GM12872 (cell line): Measurements from ENCODE around the gene SUMF1.

Experiments used
- TF ChIP-seq, protein P1 (sequence below): IDR thresholded peaks from 3 replicates; pipeline ENCODE4 v1.5.1; 2011; ENCODE audit warnings: low read depth, mild to moderate bottlenecking, low read length, moderate library complexity; ENCODE audit not compliant: insufficient read depth

Gene SUMF1

DNA sequence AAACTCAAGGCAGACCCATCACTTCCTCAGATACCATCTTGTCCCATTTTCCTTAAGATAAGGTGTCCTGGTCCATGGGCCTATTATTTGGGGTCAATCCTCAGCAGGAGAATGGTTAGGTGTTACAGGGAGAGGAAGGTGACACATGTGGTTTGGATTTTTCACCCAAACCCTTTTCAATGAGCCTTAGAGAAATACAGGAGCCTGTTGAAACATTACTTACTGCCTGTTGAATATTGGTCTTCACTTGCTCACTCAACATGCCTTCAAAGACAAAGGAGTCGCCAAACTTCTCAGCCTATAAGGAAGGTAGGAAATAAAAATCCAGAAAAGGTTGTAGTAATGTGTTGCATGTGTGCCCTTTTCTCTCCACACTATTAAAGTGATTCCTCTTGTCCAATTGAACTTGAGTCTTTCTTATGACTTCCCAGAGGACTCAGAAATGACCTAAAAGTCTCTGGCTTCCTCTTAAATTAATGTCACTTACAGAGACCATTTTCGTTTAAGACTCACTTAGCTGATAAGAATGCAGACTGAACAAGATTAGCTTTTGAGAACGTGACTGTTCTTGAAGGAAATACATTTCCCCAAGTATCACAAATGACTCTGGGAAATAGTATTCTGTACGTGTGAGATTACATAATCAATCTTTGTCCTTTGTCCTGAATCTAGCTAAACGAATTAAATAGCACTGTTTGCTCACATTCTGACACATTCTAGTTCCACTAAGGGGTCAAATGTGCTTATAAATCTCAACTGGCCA, 17.8 kb downstream of the SUMF1 start:
- TF ChIP-seq, protein P1, sequence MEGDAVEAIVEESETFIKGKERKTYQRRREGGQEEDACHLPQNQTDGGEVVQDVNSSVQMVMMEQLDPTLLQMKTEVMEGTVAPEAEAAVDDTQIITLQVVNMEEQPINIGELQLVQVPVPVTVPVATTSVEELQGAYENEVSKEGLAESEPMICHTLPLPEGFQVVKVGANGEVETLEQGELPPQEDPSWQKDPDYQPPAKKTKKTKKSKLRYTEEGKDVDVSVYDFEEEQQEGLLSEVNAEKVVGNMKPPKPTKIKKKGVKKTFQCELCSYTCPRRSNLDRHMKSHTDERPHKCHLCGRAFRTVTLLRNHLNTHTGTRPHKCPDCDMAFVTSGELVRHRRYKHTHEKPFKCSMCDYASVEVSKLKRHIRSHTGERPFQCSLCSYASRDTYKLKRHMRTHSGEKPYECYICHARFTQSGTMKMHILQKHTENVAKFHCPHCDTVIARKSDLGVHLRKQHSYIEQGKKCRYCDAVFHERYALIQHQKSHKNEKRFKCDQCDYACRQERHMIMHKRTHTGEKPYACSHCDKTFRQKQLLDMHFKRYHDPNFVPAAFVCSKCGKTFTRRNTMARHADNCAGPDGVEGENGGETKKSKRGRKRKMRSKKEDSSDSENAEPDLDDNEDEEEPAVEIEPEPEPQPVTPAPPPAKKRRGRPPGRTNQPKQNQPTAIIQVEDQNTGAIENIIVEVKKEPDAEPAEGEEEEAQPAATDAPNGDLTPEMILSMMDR = no peak

DNA sequence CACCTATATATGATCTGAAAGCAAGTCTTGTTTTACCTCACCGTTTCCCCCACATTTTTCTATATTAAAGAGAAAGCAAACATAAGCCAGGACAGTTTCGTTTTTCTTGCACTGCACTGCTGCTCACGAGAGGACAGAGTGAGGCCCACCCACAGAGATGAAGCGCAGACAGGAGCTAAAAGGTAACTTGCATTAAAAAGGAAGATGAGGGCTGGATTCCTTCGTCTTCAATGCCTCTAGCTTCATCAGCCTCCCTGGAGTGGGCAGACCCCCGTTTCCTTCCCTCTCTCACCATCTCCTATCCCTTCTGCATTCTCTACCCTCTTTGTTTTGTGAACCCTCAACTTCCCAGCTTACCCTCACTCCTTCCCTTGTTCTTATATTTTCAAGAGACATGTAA, 18.9 kb downstream of the SUMF1 start:
- TF ChIP-seq, protein P1 = no peak

DNA sequence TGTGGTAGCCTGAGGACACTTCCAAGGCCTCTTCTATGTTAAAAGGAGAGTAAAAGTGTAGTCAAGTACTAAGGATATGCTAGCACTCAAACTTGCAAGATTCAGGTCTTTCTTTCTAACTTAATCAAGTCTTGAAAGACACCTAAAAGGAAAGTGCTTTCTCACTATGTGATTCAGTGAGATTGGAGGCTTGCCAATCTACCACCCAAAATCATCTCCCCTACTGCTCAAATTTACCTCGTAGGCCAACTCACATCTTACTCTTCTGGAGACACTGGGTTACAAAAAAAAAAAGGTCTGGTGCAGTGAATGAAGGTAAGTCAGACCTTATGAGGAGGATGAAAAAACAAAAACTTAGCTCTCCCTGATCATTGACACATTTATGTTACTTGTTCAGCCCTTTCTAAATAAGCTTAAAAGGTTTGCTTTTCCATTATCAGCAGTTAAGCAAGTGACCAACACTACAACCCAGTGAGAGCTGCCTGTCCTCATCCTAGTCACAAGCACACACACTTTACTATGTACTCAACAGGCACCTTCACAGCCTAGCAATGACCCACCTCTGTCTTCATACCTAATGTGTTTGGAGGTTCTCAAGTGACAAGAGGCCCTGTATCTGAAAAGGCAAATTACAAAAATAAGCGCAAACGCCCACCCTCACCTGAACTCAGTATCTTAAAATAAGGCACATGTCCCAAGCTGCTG, 19.6 kb downstream of the SUMF1 start:
- TF ChIP-seq, protein P1 = no peak

DNA sequence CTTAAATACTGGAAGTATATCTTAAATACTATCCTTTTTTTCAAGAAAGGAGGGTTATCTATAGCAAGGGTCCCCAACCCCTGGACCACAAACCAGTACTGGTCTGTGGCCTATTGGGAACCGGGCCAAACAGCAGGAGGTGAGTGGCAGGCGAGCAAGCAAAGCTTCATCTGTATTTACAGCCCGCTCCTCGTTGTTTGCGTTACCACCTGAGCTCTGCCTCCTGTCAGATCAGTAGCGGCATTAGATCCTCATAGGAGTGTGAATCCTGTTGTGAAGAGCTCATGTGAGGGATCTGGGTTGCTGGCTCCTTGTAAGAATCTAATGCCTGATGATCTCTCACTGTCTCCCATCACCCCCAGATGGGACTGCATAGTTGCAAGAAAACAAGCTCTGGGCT, 26.1 kb downstream of the SUMF1 start:
- TF ChIP-seq, protein P1 = no peak

DNA sequence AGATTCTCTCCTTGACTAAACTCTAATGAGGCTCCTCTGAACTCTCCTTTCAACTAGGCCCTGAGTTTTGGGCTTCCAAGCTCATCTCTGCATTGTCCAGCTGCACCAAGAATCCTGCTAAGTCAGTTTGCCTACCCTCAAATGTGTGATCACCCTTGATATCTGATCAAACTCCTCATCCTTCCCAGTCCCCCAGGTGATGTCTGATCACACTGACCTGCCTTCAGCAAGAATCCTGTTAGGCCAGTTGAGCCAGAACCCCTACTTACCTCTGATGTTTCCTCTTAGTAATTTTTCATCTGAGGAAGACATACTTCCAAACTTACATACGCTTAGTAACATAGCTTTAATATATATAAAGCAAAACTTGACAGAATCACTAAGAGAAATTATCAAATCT, 28.8 kb downstream of the SUMF1 start:
- TF ChIP-seq, protein P1 = no peak

DNA sequence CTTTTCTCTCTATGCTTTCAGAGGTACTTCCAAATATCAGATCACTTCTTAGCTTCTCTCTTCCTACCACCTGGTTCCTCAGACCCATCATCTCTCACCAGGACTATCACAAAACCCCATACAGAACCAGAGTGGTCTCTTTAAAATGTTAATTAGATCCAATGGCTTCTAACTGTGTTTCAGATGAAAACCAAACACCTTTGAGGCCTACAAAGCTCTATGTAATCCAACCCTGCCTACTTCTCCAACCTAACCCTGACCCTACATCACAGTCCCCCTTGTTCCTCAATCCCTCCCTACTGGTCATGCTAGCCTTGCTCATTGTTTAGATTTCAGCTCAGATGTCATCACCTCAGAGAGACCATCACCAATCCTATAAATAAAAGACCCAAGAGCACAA, 34.8 kb downstream of the SUMF1 start:
- TF ChIP-seq, protein P1 = no peak

DNA sequence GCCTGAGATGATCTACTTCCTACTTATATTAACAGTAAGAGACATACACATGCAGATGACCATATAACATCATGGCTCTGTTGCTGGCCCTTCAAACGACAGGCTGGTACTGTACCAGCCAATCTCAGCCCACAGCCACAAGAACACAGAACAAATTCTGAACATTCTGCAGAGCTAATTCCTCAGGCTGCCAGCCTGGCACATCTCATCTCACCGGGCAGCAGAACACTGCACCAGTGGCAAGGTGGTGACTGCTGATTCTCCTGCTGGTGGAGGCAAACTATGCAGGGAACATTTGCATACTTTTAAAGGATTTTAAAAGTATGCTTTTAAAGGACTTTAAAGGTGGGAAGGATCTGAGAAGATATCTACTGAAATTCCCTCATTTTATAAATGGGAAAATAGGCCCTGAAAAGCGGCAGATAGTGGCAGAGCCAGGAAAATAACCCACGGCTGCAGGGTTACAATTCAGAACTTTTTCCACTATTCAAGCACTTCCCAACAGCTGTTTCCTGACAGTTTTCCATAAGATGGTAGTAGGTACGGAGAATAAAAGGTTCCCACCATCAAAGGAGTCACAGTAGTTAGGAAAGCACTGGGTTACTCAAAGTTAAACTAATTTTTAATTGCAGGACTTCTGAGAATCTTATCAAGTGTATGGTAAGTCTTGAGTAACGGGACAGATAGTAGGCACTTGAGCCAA, 37.3 kb downstream of the SUMF1 start:
- TF ChIP-seq, protein P1 = no peak
